Type B pancreatic cell (in vitro differentiated cells): Measurements from ENCODE around the gene AFF1. TPM values are rescaled to one million over a fixed set of nuclear protein-coding genes. Genes with fewer than 3 reads are reported as not detected.
"Not testable (repeated sequence)": the region's sequence is repeated elsewhere in the genome, so short reads cannot be mapped to it uniquely, and the experiment has no call there.

Source experiments
- DNase-seq: peaks from one replicate; pipeline ENCODE4 v3.0.0; 2021; ENCODE audit warnings: mixed read lengths; ENCODE audit not compliant: unreplicated experiment; ENCODE audit errors: extremely low spot score
- H3K27ac Mint-ChIP-seq: 2 replicates; pipeline ENCODE4 v1.8.0; 2021; ENCODE audit warnings: mild to moderate bottlenecking, mixed read lengths
- H3K27me3 Mint-ChIP-seq: 2 replicates; pipeline ENCODE4 v1.8.0; 2021; ENCODE audit warnings: mixed read lengths
- H3K36me3 Mint-ChIP-seq: 2 replicates; pipeline ENCODE4 v1.8.0; 2021; ENCODE audit warnings: mixed read lengths
- H3K4me1 Mint-ChIP-seq: one replicate; pipeline ENCODE4 v1.8.0; 2021; ENCODE audit warnings: mixed read lengths; ENCODE audit not compliant: unreplicated experiment
- H3K4me3 Mint-ChIP-seq: 2 replicates; pipeline ENCODE4 v1.8.0; 2021; ENCODE audit warnings: mild to moderate bottlenecking, mixed read lengths
- H3K9me3 Mint-ChIP-seq: 2 replicates; pipeline ENCODE4 v1.8.0; 2021; ENCODE audit warnings: mixed read lengths
- total RNA-seq: library from RNA; stranded (reverse); gene quantifications from 2 replicates; pipeline ENCODE4 v1.2.1, GENCODE V29; 2021; ENCODE audit warnings: low replicate concordance
- TF ChIP-seq, protein P1 (sequence below): fragments of 200-600 bp; sonication (generic); conservative IDR thresholded peaks from 2 replicates; pipeline ENCODE4 v1.5.0; 2021; ENCODE audit warnings: antibody characterized with exemption, mild to moderate bottlenecking

Gene AFF1
- total RNA-seq, 1 donor from 2014 or later = 39.7 TPM

DNA sequence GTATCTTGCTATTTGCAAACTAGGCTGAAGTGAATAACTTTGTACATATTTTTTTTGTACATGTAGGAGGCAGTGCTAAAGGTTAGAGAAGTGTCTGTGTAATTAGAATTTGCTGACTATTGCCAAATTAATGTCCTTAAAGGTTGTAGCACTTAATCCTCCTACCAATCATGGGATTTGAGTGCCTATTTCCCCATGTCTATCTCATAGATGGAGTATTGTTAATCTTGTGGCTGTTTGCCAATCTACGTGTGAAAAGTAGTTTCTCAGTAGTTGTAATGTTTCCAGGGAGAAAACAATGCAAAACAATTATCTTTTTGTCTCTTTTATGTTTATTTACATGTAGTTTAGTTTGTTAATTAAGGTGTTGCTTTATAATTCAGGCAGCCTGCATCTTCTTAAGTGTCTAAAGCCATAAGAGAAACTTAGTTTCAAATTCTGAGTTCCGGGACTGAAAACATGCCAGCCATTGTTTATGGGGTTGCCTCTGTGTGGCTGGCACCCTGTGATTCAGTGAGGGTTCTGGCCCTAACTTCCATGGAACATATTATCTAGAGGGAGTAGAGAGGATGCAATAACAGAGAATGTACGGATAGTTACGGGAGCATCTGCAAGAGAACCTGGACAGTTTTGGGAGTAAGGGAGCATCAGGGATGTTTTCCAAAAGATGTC, 143.2 kb downstream of the AFF1 start:
- DNase-seq = no peak
- TF ChIP-seq, protein P1, sequence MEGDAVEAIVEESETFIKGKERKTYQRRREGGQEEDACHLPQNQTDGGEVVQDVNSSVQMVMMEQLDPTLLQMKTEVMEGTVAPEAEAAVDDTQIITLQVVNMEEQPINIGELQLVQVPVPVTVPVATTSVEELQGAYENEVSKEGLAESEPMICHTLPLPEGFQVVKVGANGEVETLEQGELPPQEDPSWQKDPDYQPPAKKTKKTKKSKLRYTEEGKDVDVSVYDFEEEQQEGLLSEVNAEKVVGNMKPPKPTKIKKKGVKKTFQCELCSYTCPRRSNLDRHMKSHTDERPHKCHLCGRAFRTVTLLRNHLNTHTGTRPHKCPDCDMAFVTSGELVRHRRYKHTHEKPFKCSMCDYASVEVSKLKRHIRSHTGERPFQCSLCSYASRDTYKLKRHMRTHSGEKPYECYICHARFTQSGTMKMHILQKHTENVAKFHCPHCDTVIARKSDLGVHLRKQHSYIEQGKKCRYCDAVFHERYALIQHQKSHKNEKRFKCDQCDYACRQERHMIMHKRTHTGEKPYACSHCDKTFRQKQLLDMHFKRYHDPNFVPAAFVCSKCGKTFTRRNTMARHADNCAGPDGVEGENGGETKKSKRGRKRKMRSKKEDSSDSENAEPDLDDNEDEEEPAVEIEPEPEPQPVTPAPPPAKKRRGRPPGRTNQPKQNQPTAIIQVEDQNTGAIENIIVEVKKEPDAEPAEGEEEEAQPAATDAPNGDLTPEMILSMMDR = no peak
- no peak overlapping the region for H3K27ac Mint-ChIP-seq
- no peaks in the 10 kb centered on the region for H3K9me3 Mint-ChIP-seq
- no peaks in the 10 kb centered on the region for H3K36me3 Mint-ChIP-seq
- H3K4me1 Mint-ChIP-seq = peaks cover 44% of the 10 kb centered on the region
- no peak overlapping the region for H3K4me3 Mint-ChIP-seq
- H3K27me3 Mint-ChIP-seq = no peaks in the 10 kb centered on the region

DNA sequence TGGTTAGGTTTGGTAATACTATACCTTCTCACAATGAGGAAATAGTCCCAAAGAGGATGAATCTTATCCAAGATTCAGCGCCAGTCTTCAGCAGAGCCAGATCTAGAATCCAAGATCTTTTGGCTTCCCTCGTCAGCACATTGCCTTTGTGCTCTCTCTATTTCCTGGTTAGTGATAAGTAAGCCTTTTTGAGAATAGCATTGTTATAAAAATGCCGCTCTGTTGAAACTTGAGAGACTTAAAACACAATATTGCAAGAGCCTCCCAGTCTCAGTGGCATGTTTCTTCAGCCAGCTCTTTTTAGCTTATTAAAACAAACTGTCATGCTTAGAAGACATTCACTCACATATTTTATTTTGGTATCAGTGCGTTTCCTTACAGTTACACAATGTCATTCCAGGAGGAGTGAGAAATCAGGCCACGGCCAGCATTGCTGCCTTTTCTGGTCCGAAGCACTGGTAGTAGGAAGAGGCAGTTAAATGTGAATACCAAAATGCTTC, 144.2 kb downstream of the AFF1 start:
- Mint-ChIP-seq H3K4me3 (no peak overlapping the region), H3K9me3 (no peaks in the 10 kb centered on the region)

DNA sequence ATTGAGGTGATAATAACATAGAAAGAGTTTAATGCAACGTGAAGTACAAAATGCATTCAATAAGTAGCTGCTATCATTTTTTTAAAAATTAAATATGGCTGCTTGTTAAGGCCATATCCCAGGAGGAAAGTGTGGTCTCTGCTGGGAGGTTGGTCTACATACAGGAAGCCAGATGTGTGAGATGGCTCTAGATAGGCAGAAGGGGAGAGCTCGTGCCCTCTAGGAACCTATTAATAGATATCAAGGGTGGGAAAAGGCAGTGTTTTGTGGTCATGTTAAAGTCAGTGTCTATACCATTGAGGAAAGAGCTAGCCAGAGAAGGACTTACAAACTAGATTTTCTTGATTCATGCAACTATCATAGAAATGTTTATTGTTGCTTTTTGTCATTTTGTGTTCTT, 145.2 kb downstream of the AFF1 start:
- Mint-ChIP-seq H3K27ac (no peak overlapping the region), H3K4me3 (no peak overlapping the region), H3K27me3 (no peaks in the 10 kb centered on the region), H3K4me1 (peaks cover 32% of the 10 kb centered on the region), H3K36me3 (peaks cover 7% of the 10 kb centered on the region), H3K9me3 (no peaks in the 10 kb centered on the region)
- TF ChIP-seq, protein P1 = no peak
- no peak for DNase-seq

More for the DNA sequence above, 144.2 kb downstream of the AFF1 start:
- H3K4me1 Mint-ChIP-seq = peaks cover 34% of the 10 kb centered on the region
- no peaks in the 10 kb centered on the region for H3K36me3 Mint-ChIP-seq
- TF ChIP-seq, protein P1 = no peak
- DNase-seq = no peak
- H3K27me3 Mint-ChIP-seq = no peaks in the 10 kb centered on the region
- no peak overlapping the region for H3K27ac Mint-ChIP-seq

DNA sequence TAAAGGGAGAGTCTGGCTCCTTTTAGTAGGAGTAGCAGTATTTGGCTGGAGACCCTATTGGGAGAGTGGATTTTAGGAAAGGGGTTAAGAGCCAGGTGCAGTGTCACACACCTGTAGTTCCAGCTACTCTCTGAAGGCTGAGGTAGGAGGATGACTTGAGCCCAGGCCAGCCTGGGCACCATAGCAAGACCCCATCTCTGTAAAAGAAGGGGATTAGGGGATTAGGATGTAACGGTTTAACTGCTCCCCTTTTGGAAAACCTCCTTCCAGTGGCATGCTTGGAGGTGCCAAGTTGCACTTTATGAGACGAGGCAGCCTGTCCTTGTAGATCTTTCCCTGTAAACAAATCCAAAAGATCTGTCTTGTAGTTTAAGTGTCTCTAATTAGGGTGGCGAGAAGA, 145.7 kb downstream of the AFF1 start:
- no peak overlapping the region for H3K4me3 Mint-ChIP-seq
- peaks cover 7% of the 10 kb centered on the region for H3K36me3 Mint-ChIP-seq
- DNase-seq = no peak
- peaks cover 32% of the 10 kb centered on the region for H3K4me1 Mint-ChIP-seq
- H3K27ac Mint-ChIP-seq = no peak overlapping the region
- TF ChIP-seq, protein P1 = no peak
- no peaks in the 10 kb centered on the region for H3K9me3 Mint-ChIP-seq
- H3K27me3 Mint-ChIP-seq = no peaks in the 10 kb centered on the region

DNA sequence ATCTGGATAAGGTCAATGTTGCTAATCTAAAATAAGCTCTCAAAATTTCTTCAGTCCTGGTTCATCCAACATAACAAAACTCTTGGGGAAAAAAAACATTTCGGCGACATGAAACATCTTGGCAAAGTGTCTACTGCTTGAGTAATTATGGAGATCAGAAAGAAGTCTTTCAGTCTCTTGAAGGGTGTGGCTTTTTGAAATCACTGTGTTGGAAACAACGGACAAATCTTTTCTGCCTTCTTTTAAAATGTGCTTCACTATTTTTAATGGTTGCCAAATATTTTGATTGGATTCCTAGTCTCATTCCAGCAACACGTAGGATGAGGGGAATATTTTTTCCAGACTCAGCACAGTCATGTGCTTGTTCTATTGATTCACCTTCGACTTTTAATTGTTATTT, 147.0 kb downstream of the AFF1 start:
- Mint-ChIP-seq H3K36me3 (peaks cover 17% of the 10 kb centered on the region), H3K27ac (no peak overlapping the region), H3K9me3 (no peaks in the 10 kb centered on the region), H3K27me3 (no peaks in the 10 kb centered on the region), H3K4me1 (peaks cover 29% of the 10 kb centered on the region), H3K4me3 (no peak overlapping the region)
- TF ChIP-seq, protein P1 = no peak
- DNase-seq = no peak

DNA sequence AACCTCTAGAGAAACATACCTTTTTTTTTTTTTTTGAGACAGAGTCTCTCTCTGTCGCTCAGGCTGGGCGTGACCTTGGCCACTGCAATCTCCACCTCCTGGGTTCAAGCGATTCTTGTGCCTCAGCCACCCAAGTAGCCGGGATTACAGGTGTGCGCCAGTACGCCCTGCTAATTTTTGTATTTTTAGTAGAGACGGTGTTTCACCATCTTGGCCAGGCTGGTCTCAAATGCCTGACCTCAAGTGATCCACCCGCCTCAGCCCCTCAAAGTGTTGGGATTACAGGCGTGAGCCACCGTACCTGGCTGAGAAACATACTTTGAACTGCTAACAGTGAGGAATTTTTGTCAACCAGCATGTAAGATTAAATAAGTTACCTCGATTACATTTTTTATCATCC, 150.9 kb downstream of the AFF1 start:
- H3K9me3 Mint-ChIP-seq, DNase-seq, H3K27ac Mint-ChIP-seq, H3K27me3 Mint-ChIP-seq, H3K4me3 Mint-ChIP-seq: not testable (repeated sequence)
- H3K4me1 Mint-ChIP-seq = peaks cover 32% of the 10 kb centered on the region
- H3K36me3 Mint-ChIP-seq = peaks cover 30% of the 10 kb centered on the region
